HG03060 (cell line): Measurements from ENCODE around the gene MAGI3.
"Not testable (repeated sequence)": the region's sequence is repeated elsewhere in the genome, so short reads cannot be mapped to it uniquely, and the experiment has no call there.

ENCODE experiments used
- ATAC-seq: cut with Tn5 transposase; IDR thresholded peaks from one replicate; pipeline ENCODE4 v1.9.1; 2021; ENCODE audit warnings: low read depth, moderate number of reproducible peaks; ENCODE audit not compliant: unreplicated experiment

Gene MAGI3

DNA sequence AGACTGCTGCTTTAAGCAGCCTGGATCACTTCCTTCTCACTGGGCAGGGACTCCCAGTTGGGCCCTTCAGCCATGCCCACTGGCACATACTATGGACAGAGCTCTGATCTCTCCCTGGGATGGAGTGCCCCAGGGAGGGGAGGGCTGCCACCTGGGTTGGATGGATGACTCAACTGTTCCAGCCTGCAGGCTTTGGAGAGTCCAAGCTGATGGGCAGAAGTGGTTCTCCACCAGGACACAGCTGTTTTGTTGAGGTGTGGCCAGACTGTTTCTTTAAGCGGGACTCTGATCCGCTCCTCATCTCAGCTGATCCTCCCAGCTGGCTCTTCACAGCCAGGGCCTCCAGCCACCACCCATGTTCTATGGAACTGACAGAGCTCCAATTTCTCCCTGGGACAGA is 166.9 kb downstream of the MAGI3 start:
- ATAC-seq = no peak

- no peak for ATAC-seq
These were observed 175.3 kb downstream of the MAGI3 start for GRCh38 chr1:113565621-113566020.

GRCh38 chr1:113567427-113567826 is 177.1 kb downstream of the MAGI3 start:
- no peak for ATAC-seq

GRCh38 chr1:113575744-113576260 is 185.5 kb downstream of the MAGI3 start:
- not testable (repeated sequence) for ATAC-seq

DNA sequence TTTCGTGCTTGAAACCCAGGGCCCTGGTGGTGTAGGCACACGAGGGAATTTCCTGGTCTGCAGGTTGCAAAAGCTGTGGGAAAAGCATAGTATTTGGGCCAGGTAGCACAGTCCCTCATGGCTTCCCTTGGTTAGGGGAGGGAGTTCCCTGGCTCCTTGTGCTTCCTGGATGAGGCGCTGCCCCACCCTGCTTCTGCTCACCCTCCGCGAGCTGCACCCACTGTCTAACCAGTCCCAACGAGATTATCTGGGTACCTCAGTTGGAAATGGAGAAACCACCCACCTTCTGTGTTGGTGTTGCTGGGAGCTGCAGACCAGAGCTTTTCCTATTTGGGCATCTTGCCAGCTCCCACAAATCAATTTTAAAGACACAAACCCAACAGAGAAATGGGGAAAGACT is 186.0 kb downstream of the MAGI3 start:
- ATAC-seq = no peak

GRCh38 chr1:113579256-113580018 is 189.1 kb downstream of the MAGI3 start:
- no peak for ATAC-seq

DNA sequence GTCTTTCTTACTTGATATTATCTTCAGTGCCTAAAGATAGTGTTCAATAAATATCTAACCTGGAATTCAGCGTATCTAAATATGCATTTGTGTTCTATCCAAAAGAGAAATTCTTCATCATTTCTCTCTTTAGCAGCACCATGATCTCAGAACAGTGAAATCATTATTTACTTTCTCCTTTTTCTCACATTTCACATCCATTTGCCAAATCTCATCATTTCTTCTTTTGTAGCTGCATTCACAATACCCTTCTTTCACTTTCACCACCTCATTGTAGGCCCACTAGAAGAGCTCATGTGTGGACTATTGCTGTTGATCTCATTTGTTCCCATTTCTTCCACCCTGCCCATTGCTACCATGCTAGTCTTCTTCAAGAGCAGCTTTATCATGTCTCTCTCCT is 191.0 kb downstream of the MAGI3 start:
- ATAC-seq = no peak

- ATAC-seq = no peak
These were observed 191.8 kb downstream of the MAGI3 start for GRCh38 chr1:113582084-113582483.

- ATAC-seq = no peak
These were observed 197.2 kb downstream of the MAGI3 start for GRCh38 chr1:113587475-113587874.

GRCh38 chr1:113592230-113592629 is 201.9 kb downstream of the MAGI3 start:
- no peak for ATAC-seq

- no peak for ATAC-seq
These were observed 203.4 kb downstream of the MAGI3 start for GRCh38 chr1:113593550-113594297.

DNA sequence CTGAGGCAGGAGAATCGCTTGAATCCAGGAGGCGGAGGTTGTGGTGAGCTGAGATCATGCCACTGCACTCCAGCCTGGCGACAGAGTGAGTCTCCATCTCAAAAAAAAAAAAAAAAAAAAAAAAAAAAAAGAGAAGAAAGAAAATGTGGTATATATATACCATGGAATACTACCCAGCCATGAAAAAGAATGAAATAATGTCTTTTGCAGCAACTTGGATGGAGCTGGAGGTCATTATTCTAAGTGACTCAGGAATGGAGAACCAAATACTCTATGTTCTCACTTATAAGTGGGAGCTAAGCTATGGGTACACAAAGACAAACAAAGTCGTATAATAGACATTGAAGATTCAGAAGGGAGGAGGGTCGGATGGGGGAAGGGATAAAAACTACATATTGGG is 214.2 kb downstream of the MAGI3 start:
- not testable (repeated sequence) for ATAC-seq

- no peak for ATAC-seq
These were observed 214.8 kb downstream of the MAGI3 start for GRCh38 chr1:113605146-113605545.

DNA sequence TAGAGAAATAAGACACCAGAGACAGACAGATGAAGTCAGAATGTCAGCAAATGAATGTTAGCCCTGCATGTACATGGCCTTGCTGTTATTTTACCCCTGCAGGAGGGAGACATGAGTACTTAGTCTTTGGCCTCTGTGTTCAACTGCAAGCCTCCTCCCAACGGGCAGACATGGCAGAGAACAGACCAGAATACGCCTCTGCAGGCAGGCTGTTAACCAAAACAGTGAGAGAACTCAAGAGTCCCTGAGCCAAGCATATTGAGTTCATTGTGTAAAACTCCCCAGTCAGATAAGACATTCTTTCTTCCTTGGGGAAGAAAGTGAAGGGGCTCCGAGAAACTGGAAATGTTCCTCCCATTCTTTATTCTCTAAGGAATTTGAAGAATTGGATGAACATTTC is 218.1 kb downstream of the MAGI3 start:
- no peak for ATAC-seq

DNA sequence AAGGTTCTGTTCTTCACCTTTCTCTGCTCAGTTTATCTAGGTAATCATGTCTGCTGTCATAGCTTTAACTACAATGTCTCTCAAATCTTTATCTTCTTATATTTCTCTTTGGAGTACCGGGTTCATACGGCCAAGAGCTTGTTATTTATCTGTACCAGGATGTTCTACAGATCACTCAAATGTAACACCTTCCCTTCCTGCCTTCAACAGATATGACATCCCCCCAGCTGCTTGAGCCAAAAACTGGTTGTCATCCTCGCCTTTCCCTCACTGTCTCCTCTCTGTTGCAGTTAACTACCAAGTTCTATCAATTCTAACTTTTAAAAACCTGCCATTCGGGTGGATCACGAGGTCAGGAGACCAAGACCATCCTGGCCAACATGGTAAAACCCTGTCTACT is 220.1 kb downstream of the MAGI3 start:
- ATAC-seq = no peak

- ATAC-seq = no peak
These were observed 225.1 kb downstream of the MAGI3 start for GRCh38 chr1:113615425-113615824.

GRCh38 chr1:113616156-113616555 is 225.8 kb downstream of the MAGI3 start:
- no peak for ATAC-seq

- no peak for ATAC-seq
These were observed 227.3 kb downstream of the MAGI3 start for GRCh38 chr1:113617438-113618141.

GRCh38 chr1:113628997-113629396 is 238.7 kb downstream of the MAGI3 start:
- ATAC-seq = no peak

DNA sequence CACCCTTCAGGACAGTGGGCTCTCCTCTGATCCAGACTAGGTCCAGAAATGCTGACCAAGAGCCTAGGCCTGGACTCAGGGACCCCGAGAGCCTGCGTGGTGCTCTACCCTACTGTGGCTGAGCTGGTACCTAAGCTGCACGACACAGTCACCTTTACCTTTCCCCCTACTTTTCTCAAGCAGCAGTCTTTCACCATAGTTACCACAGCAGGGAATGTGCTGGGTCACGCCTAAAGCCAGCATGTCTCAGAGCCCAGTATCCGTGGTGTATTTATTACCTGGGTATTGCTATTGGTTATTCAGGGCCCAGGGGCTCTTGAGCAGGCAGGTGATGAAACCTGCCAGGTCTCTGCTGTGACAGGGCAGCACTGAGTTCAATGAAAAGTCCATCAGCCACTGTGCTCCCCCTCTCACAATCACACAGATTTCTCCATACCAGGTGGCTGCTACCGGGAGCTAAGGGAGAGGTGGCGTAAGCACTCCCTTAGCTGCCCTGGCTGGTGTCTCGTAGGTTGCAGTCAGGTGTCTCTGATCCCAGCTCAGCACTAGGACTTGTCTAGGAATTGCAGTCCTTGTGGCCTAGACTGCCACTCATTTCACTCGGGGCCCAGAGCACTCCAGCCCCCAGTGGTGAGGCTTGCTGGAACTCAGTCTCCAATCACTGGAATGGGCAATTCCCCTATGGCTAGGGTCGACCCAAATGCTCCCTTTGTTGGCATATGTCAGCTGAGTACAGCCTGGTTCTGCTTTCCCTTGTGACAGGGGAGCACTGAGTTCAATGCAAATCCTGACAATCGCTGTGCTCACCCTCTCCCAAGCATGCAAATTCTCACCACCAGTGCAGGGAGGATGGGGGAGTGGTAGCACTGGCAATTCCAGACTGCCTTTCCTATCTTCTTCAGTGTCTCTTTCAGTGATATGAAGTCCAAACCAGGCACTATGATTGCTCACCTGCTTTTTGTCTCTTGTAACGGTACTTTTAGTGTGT is 240.3 kb downstream of the MAGI3 start:
- no peak for ATAC-seq
